ENCODE data around the gene SLC9A5.
A peak's percentile ranks its signal among the peaks of the same experiment; 100 is the strongest.

Gene SLC9A5, protein sequence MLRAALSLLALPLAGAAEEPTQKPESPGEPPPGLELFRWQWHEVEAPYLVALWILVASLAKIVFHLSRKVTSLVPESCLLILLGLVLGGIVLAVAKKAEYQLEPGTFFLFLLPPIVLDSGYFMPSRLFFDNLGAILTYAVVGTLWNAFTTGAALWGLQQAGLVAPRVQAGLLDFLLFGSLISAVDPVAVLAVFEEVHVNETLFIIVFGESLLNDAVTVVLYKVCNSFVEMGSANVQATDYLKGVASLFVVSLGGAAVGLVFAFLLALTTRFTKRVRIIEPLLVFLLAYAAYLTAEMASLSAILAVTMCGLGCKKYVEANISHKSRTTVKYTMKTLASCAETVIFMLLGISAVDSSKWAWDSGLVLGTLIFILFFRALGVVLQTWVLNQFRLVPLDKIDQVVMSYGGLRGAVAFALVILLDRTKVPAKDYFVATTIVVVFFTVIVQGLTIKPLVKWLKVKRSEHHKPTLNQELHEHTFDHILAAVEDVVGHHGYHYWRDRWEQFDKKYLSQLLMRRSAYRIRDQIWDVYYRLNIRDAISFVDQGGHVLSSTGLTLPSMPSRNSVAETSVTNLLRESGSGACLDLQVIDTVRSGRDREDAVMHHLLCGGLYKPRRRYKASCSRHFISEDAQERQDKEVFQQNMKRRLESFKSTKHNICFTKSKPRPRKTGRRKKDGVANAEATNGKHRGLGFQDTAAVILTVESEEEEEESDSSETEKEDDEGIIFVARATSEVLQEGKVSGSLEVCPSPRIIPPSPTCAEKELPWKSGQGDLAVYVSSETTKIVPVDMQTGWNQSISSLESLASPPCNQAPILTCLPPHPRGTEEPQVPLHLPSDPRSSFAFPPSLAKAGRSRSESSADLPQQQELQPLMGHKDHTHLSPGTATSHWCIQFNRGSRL

DNA sequence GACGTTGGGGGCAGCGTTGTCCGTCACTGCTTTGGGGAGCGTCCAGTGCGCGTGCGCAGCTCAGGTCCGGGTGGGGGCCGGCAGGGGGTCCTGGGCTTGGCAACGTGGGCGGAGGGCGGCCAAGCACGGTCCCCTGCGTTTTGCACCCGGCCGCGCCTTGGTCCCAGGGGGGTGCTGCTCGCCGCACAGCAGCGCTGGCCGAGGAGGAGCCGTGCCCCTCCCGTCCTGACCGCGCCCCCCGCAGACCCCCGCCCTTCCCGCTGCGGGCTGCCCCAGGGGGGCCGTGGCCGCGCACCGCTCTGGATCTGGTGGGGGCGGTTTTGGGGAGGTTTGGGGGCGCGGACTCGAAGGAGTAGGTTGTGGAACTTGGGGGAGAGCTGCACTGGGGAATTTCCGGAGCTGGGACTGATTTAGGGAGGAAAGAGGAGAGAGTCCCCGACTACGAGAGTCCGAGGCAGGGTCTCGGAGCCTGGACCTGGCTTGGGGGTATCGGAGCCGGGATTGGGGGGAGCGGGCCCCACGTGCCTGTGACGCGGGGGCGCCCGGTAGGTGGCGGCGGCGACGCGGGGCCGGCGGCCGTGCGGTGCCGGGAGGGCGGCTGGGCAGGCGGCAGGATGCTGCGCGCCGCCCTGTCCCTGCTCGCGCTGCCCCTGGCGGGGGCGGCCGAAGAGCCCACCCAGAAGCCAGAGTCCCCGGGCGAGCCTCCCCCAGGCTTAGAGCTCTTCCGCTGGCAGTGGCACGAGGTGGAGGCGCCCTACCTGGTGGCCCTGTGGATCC, at the start of gene SLC9A5:
SLC9A5 (plus strand) TSS at position 579 of the 777 bp plus-strand sequence; CDS start at position 615, 36 bp downstream.
- no peak; the same call in 1 of the 2 replicates for TF ChIP-seq CTCF (conservative IDR thresholded peaks at IDR 0.05; ENCODE audit: low read length)
- H3K4me3 ChIP-seq (ENCODE audit: low read length): peak within 1 kb of the TSS; percentile 65
- DNase-seq (ENCODE audit: low read depth): no peak

DNA sequence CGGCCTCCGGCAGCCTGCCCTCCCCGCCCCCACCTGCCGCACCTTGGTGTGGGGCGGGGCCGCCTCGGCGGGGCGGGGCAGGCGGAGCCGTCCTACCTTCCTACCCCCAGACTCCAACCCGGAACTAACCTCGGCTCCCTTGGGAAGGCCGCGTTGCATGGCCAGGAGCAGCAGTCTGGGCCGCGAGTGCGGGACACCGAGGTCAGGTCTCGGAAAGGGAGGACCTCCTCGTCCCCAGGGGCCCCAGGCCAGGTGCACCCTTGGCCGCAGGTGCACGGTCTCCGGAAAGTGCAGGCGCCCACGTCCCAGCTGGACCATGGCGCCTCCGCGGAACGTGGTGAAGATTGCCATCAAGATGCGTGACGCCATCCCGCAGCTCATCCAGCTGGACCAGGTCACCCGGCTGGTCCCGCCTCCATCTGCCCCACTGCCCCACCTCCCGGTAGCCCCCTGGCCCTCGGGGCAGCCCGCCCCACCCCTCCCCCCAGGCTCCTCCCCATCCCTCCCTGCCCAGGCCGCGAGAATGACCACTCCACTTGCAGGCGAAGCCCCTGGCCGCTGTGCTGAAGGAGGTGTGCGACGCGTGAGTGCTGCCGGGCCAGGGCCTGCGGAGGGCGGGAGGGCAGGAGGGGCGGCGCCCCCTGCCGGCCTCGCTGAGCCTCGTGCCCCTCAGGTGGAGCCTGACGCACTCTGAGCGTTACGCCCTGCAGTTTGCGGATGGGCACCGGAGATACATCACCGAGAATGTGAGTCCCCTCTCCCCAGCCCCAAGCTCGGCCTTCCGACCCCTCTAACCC, 49.6 kb upstream of the SLC9A5 start, which contains the start of gene ELMO3:
ELMO3 (plus strand) TSS at position 121 of the 797 bp plus-strand sequence; CDS start at position 317, 196 bp downstream.
- H3K4me3 ChIP-seq (ENCODE audit: low read length): no peak within 1 kb of the TSS
- TF ChIP-seq CTCF (conservative IDR thresholded peaks at IDR 0.05; ENCODE audit: low read length): peak; percentile 42
- DNase-seq (ENCODE audit: low read depth): no peak

- TF ChIP-seq CTCF (conservative IDR thresholded peaks at IDR 0.05; ENCODE audit: low read length): no peak
- no peak for DNase-seq (ENCODE audit: low read depth)
- H3K4me3 ChIP-seq (ENCODE audit: low read length): no peak overlapping the region
These were observed 49.0 kb upstream of the SLC9A5 start for GRCh38 chr16:67199808-67200198.

GRCh38 chr16:67200491-67200890, 48.3 kb upstream of the SLC9A5 start:
- TF ChIP-seq CTCF (conservative IDR thresholded peaks at IDR 0.05; ENCODE audit: low read length): no peak
- DNase-seq (ENCODE audit: low read depth): no peak
- H3K4me3 ChIP-seq (ENCODE audit: low read length): no peak overlapping the region

DNA sequence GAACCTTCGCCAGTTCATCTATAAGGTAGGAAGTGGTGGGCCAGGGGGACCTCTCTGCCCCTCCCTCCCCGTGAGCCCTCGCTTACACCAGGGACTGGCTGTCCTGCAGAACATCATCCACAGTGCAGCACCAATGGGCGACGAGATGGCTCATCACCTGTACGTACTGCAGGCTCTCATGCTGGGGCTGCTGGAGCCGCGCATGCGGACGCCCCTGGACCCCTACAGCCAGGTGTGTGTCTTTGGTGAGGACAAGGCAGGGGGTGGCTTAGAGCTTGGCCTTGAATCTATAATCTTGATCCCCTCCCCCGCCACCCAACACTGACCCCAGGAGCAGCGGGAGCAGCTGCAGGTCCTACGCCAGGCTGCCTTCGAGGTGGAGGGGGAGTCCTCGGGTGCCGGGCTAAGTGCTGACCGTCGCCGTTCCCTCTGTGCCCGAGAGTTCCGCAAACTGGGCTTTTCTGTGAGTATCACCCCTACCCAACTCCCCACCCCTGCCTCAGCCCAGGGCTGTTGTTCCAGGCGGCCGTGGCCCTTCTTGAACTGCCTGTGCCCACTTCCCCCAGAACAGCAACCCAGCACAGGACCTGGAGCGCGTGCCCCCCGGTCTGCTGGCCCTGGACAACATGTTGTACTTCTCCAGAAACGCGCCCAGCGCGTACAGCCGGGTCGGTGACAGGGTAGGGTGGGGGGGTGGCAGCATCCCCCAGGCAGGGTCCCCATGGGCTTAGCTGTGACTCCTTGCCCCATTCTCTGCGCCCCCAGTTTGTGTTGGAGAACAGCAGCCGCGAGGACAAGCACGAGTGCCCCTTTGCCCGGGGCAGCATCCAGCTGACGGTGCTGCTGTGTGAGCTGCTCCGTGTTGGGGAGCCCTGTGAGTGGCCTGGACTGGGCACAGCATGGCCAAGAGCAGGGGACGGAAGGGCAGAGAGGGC, 47.1 kb upstream of the SLC9A5 start:
- TF ChIP-seq CTCF (conservative IDR thresholded peaks at IDR 0.05; ENCODE audit: low read length): no peak
- H3K4me3 ChIP-seq (ENCODE audit: low read length): no peak overlapping the region
- DNase-seq (ENCODE audit: low read depth): no peak
